AG04450 (cell line): ENCODE results near the gene HAT1. TPM values are rescaled to one million over a fixed set of nuclear protein-coding genes. Genes with fewer than 3 reads are reported as not detected.
"Not testable (repeated sequence)": the region's sequence is repeated elsewhere in the genome, so short reads cannot be mapped to it uniquely, and the experiment has no call there.

ENCODE experiments used
- CTCF ChIA-PET: fragments of 300-600, 350-600 bp; formaldehyde crosslinking; extraction: SDS; loops from one replicate; lab custom pipeline; 2022; ENCODE audit warnings: antibody characterized with exemption, inconsistent platforms; lab: Charles Lee
- POLR2A ChIA-PET: fragments of 350-600 bp; formaldehyde crosslinking; extraction: SDS; loops from one replicate; lab custom pipeline; 2021; ENCODE audit warnings: antibody characterized with exemption, inconsistent platforms; lab: Yijun Ruan, JAX
- DNase-seq: peaks from one replicate; pipeline ENCODE4 v3.0.0-alpha.2; 2011; ENCODE audit warnings: low read depth, low spot score
- H3K27ac ChIP-seq: one replicate; pipeline ENCODE4 v1.5.1; 2012; ENCODE audit warnings: low read depth, low read length, control low read depth
- H3K27me3 ChIP-seq: one replicate; pipeline ENCODE4 v1.6.0; 2012; ENCODE audit warnings: low read length; ENCODE audit not compliant: control insufficient read depth, insufficient read depth
- H3K4me3 ChIP-seq: 2 replicates; pipeline ENCODE4 v1.5.1; 2011; ENCODE audit warnings: mild to moderate bottlenecking, low read depth, low read length, control low read depth
- H3K9me3 ChIP-seq: 2 replicates; pipeline ENCODE4 v1.5.1; 2012; ENCODE audit warnings: low read length; ENCODE audit not compliant: control insufficient read depth, insufficient read depth
- CTCF ChIP-seq: IDR thresholded peaks from 2 replicates; pipeline ENCODE4 v1.5.1; 2011; ENCODE audit warnings: low read depth, low read length, control low read depth, inconsistent platforms
- polyA plus RNA-seq: library from polyadenylated mRNA; depleted of rRNA; stranded (reverse); fragments of >200 nt; gene quantifications from 2 replicates; pipeline ENCODE4 v1.2.3, GENCODE V29; 2011

HAT1 gene
- polyA plus RNA-seq, 1 experiment = 56.0 TPM

GRCh38 chr2:171985076-171985475, 62.8 kb downstream of the HAT1 start:
- ChIA-PET POLR2A (no interaction called here), CTCF (no interaction called here)
- no peaks in the 10 kb centered on the region for H3K9me3 ChIP-seq
- DNase-seq = no peak
- H3K27me3 ChIP-seq = no peaks in the 10 kb centered on the region
- H3K4me3 ChIP-seq = no peak overlapping the region
- no peak overlapping the region for H3K27ac ChIP-seq
- no peak for TF ChIP-seq CTCF

GRCh38 chr2:171986778-171987177, 64.5 kb downstream of the HAT1 start:
- Histone ChIP-seq H3K9me3 (no peaks in the 10 kb centered on the region), H3K27ac (no peak overlapping the region), H3K4me3 (no peak overlapping the region), H3K27me3 (no peaks in the 10 kb centered on the region)
- DNase-seq = no peak
- ChIA-PET CTCF (no interaction called here), POLR2A (no interaction called here)
- TF ChIP-seq CTCF = no peak

- Histone ChIP-seq H3K27ac (no peak overlapping the region), H3K9me3 (no peaks in the 10 kb centered on the region), H3K27me3 (no peaks in the 10 kb centered on the region), H3K4me3 (no peak overlapping the region)
- CTCF ChIA-PET = no interaction called here
- POLR2A ChIA-PET = no interaction called here
- no peak for TF ChIP-seq CTCF
- DNase-seq = no peak
Measured at GRCh38 chr2:171991027-171991426, 68.8 kb downstream of the HAT1 start.

GRCh38 chr2:171995586-171995985, 73.3 kb downstream of the HAT1 start:
- DNase-seq = no peak
- POLR2A ChIA-PET = no interaction called here
- no peaks in the 10 kb centered on the region for H3K9me3 ChIP-seq

GRCh38 chr2:171996021-171996420, 73.8 kb downstream of the HAT1 start:
- ChIA-PET CTCF (no interaction called here), POLR2A (no interaction called here)
- TF ChIP-seq CTCF = no peak
- Histone ChIP-seq H3K9me3 (no peaks in the 10 kb centered on the region), H3K27me3 (no peaks in the 10 kb centered on the region), H3K4me3 (no peak overlapping the region), H3K27ac (no peak overlapping the region)
- DNase-seq = no peak

More at GRCh38 chr2:171995586-171995985, 73.3 kb downstream of the HAT1 start:
- Histone ChIP-seq H3K27me3 (no peaks in the 10 kb centered on the region), H3K27ac (no peak overlapping the region), H3K4me3 (no peak overlapping the region)
- no peak for TF ChIP-seq CTCF
- CTCF ChIA-PET = no interaction called here

GRCh38 chr2:171997031-171997430, 74.8 kb downstream of the HAT1 start:
- CTCF ChIA-PET, H3K27ac ChIP-seq, DNase-seq, H3K9me3 ChIP-seq, H3K4me3 ChIP-seq, H3K27me3 ChIP-seq: not testable (repeated sequence)
- POLR2A ChIA-PET = interaction anchor here (0.7 kb wide), 1 partner anchor 103 kb away, joined by 3 read pairs; no protein-coding TSS in a partner anchor
